Measurements from ENCODE around the gene C10orf62.
A peak's percentile ranks its signal among the peaks of the same experiment; 100 is the strongest.

The C10orf62 gene

GRCh38 chr10:97584798-97585438 is 4.6 kb upstream of the C10orf62 start:
- no peak for DNase-seq (ENCODE audit: low read depth in 2 of 2)

- DNase-seq (ENCODE audit: low read depth in 2 of 2) = no peak
Measured at GRCh38 chr10:97585439-97585811, 4.1 kb upstream of the C10orf62 start.

- DNase-seq (ENCODE audit: low read depth in 2 of 2) = no peak
Measured at GRCh38 chr10:97587183-97587582, 2.3 kb upstream of the C10orf62 start.

GRCh38 chr10:97590082-97590747 is 694 bp downstream of the C10orf62 start:
- no peak for DNase-seq (ENCODE audit: low read depth in 2 of 2)

- no peak for DNase-seq (ENCODE audit: low read depth in 2 of 2)
Measured at GRCh38 chr10:97590748-97591495, 1.4 kb downstream of the C10orf62 start.

- DNase-seq (ENCODE audit: low read depth in 2 of 2) = no peak
Measured at GRCh38 chr10:97593421-97593820, 3.9 kb downstream of the C10orf62 start.

GRCh38 chr10:97596101-97597082 is 6.9 kb downstream of the C10orf62 start:
- DNase-seq (ENCODE audit: low read depth in 2 of 2) = peak in 1 of 2 experiments; percentile 47

GRCh38 chr10:97597778-97598177 is 8.3 kb downstream of the C10orf62 start:
- no peak for DNase-seq (ENCODE audit: low read depth in 2 of 2)

GRCh38 chr10:97598407-97599271 is 9.1 kb downstream of the C10orf62 start:
- no peak for DNase-seq (ENCODE audit: low read depth in 2 of 2)

GRCh38 chr10:97599272-97599619 is 9.7 kb downstream of the C10orf62 start:
- no peak for DNase-seq (ENCODE audit: low read depth in 2 of 2)

GRCh38 chr10:97600616-97601015 is 11.1 kb downstream of the C10orf62 start:
- no peak for DNase-seq (ENCODE audit: low read depth in 2 of 2)

- DNase-seq (ENCODE audit: low read depth in 2 of 2) = no peak
Measured at GRCh38 chr10:97601268-97602215, 12.0 kb downstream of the C10orf62 start.

GRCh38 chr10:97607095-97607636 is 17.6 kb downstream of the C10orf62 start:
- DNase-seq (ENCODE audit: low read depth in 2 of 2) = no peak

GRCh38 chr10:97608991-97609561 is 19.6 kb downstream of the C10orf62 start:
- DNase-seq (ENCODE audit: low read depth in 2 of 2) = no peak

GRCh38 chr10:97611473-97611872 is 22.0 kb downstream of the C10orf62 start:
- no peak for DNase-seq (ENCODE audit: low read depth in 2 of 2)

GRCh38 chr10:97612386-97612785 is 22.9 kb downstream of the C10orf62 start:
- DNase-seq (ENCODE audit: low read depth in 2 of 2) = peak; percentile 11 to 14

GRCh38 chr10:97618285-97618684 is 28.8 kb downstream of the C10orf62 start:
- DNase-seq (ENCODE audit: low read depth in 2 of 2) = no peak

- no peak for DNase-seq (ENCODE audit: low read depth in 2 of 2)
Measured at GRCh38 chr10:97618733-97619132, 29.2 kb downstream of the C10orf62 start.

- no peak for DNase-seq (ENCODE audit: low read depth in 2 of 2)
Measured at GRCh38 chr10:97623277-97623676, 33.8 kb downstream of the C10orf62 start.

Measured in fibroblast of skin of left quadriceps (primary cell).